B cell (primary cell): ENCODE data around the gene NF2. TPM values are rescaled to one million over a fixed set of nuclear protein-coding genes. Genes with fewer than 3 reads are reported as not detected.
A peak's percentile ranks its signal among the peaks of the same experiment; 100 is the strongest.

ENCODE experiments used
- ATAC-seq: fragments of 200-7000 bp; cut with Tn5 transposase; one replicate; pipeline ENCODE4 v1.10.0; 2021; ENCODE audit warnings: low read depth, mild to moderate bottlenecking, moderate number of reproducible peaks, moderate library complexity
- CTCF ChIA-PET: fragments of 350-600 bp; sonication (Branson Sonifier 250); formaldehyde crosslinking; loops from one replicate; lab custom pipeline; 2021; ENCODE audit warnings: antibody characterized with exemption, inconsistent platforms; lab: Charles Lee
- POLR2A ChIA-PET: fragments of 350-600 bp; sonication (Branson Sonifier 250); formaldehyde crosslinking; loops from one replicate; lab custom pipeline; 2021; ENCODE audit warnings: antibody characterized with exemption; lab: Charles Lee
- DNase-seq: peaks from one replicate; pipeline ENCODE4 v3.0.0; 2013
- H2AFZ ChIP-seq: 2 replicates; pipeline ENCODE4 v1.6.1; 2012; ENCODE audit warnings: mild to moderate bottlenecking, low read depth, low read length; ENCODE audit not compliant: insufficient read depth, poor library complexity, severe bottlenecking
- H3K27ac ChIP-seq, 2 donors: 1 replicate in 1 of 2; 2 replicates in 1 of 2; pipeline ENCODE4 v1.5.1; 2012 to 2013; ENCODE audit warnings: low read length in 2 of 2, mild to moderate bottlenecking in 2 of 2, moderate library complexity in 1 of 2
- H3K27me3 ChIP-seq, 4 experiments: fragments of 200-600 bp in 1 of 4; sonication (generic) in 1 of 4; replicated peaks in 1 of 4; 1 replicate in 2 of 4; 2 replicates in 2 of 4; pipeline versions ENCODE4 v1.6.1 to v1.7.0; 2013 to 2016; ENCODE audit warnings: low read length in 3 of 4, mild to moderate bottlenecking in 2 of 4, mixed read lengths in 1 of 4, moderate library complexity in 1 of 4; ENCODE audit not compliant: insufficient read depth in 4 of 4, control insufficient read depth in 3 of 4; ENCODE audit errors: control extremely low read depth in 1 of 4
- H3K36me3 ChIP-seq, 2 experiments: replicated peaks in 1 of 2; 1 replicate in 1 of 2; 2 replicates in 1 of 2; pipeline versions ENCODE4 v1.6.1 to v1.7.1; 2013; ENCODE audit warnings: low read length in 1 of 2; ENCODE audit not compliant: insufficient read depth in 2 of 2, control insufficient read depth in 1 of 2; ENCODE audit errors: control extremely low read depth in 1 of 2, extremely low read depth in 1 of 2
- H3K4me1 ChIP-seq, 2 donors: fragments of 200-600 bp in 1 of 2; sonication (generic) in 1 of 2; 1 replicate in 1 of 2; 2 replicates in 1 of 2; pipeline versions ENCODE4 v1.5.1 to v1.6.1; 2013 to 2017; ENCODE audit warnings: low read length in 2 of 2; ENCODE audit not compliant: control insufficient read depth in 2 of 2, insufficient read depth in 2 of 2
- H3K4me2 ChIP-seq: replicated peaks from 2 replicates; pipeline ENCODE3; 2012; ENCODE audit warnings: mild to moderate bottlenecking, low read depth, low read length; ENCODE audit not compliant: poor library complexity, severe bottlenecking
- H3K4me3 ChIP-seq, 5 experiments: fragments of 200-600 bp in 1 of 5; sonication (generic) in 1 of 5; 1 replicate in 3 of 5; 2 replicates in 2 of 5; pipeline versions ENCODE4 v1.5.1 to v1.7.0; 2011 to 2016; ENCODE audit warnings: low read length in 4 of 5, mild to moderate bottlenecking in 4 of 5, low read depth in 2 of 5, control low read depth in 1 of 5, moderate library complexity in 1 of 5; ENCODE audit not compliant: insufficient read depth in 1 of 5; ENCODE audit errors: control extremely low read depth in 1 of 5, extremely low read depth in 1 of 5
- H3K79me2 ChIP-seq: fragments of 200-600 bp; sonication (generic); one replicate; pipeline ENCODE4 v1.6.0; 2016; ENCODE audit warnings: low read length; ENCODE audit not compliant: control insufficient read depth, insufficient read depth
- H3K9ac ChIP-seq: fragments of 200-600 bp; sonication (generic); 2 replicates; pipeline ENCODE4 v1.6.1; 2017; ENCODE audit warnings: mild to moderate bottlenecking, low read length, moderate library complexity
- H3K9me3 ChIP-seq, 3 donors: one replicate each; pipeline versions ENCODE4 v1.6.1 to v1.7.1; 2013; ENCODE audit warnings: low read length in 2 of 3; ENCODE audit not compliant: control insufficient read depth in 2 of 3, insufficient read depth in 1 of 3; ENCODE audit errors: control extremely low read depth in 1 of 3
- H4K20me1 ChIP-seq: 2 replicates; pipeline ENCODE4 v1.6.0; 2012; ENCODE audit warnings: mild to moderate bottlenecking, low read length; ENCODE audit not compliant: insufficient read depth, control insufficient read depth, poor library complexity, severe bottlenecking
- H3K27ac Mint-ChIP-seq: one replicate; pipeline ENCODE4 v1.8.0; 2021; ENCODE audit warnings: mixed read lengths
- H3K27me3 Mint-ChIP-seq: one replicate; pipeline ENCODE4 v1.8.0; 2021; ENCODE audit warnings: mixed read lengths
- H3K4me1 Mint-ChIP-seq: one replicate; pipeline ENCODE4 v1.8.0; 2021; ENCODE audit warnings: mixed read lengths
- H3K4me3 Mint-ChIP-seq: one replicate; pipeline ENCODE4 v1.8.0; 2021; ENCODE audit warnings: mixed read lengths
- H3K9me3 Mint-ChIP-seq: one replicate; pipeline ENCODE4 v1.8.0; 2022; ENCODE audit warnings: mixed read lengths; ENCODE audit not compliant: insufficient read depth
- CTCF ChIP-seq: fragments of 200-600 bp; IDR thresholded peaks from one replicate; pipeline ENCODE4 v1.8.0; 2022; ENCODE audit warnings: antibody characterized with exemption, mild to moderate bottlenecking
- EZH2 ChIP-seq: IDR thresholded peaks from 2 replicates; pipeline ENCODE4 v1.6.1; 2012; ENCODE audit warnings: borderline replicate concordance, low read depth, mild to moderate bottlenecking, moderate library complexity, low read length; ENCODE audit not compliant: insufficient read depth, poor library complexity, severe bottlenecking
- WGBS: methylation state at CpG from one replicate; pipeline ENCODE4 v1.1.5; 2013; ENCODE audit warnings: missing lambda C conversion rate; ENCODE audit not compliant: insufficient coverage; 5-methylcytosine and 5-hydroxymethylcytosine counted together
- intact Hi-C: fragments of 100-400 bp; cut with micrococcal nuclease; formaldehyde crosslinking; loops from one replicate; pipeline ENCODE4 v1.10.0; 2022
- polyA plus RNA-seq: library from polyadenylated mRNA; depleted of rRNA; stranded (reverse); fragments of >200 nt; gene quantifications from 2 replicates; pipeline ENCODE4 v1.2.3, GENCODE V29; 2012
- total RNA-seq, 2 donors: library from RNA; stranded (reverse); fragments of 120-200 nt in 1 of 2; gene quantifications; 1 replicate in 1 of 2; 2 replicates in 1 of 2; pipeline versions ENCODE4 v1.2.3 to v1.2.4, GENCODE V29; 2013 to 2022

Gene NF2
- total and polyA plus RNA-seq, 2 donors (not counting 1 experiment from before 2014, with no cell fraction given) = 9.4 to 26.6 TPM

GRCh38 chr22:29702000-29702930, 98.8 kb downstream of the NF2 start:
- ChIA-PET CTCF (interaction anchor here (0.9 to 1.3 kb wide), 2 partner anchors 66 to 302 kb away, joined by 3 read pairs; no protein-coding TSS in a partner anchor), POLR2A (no interaction called here)
- Histone ChIP-seq H2AFZ (no peak overlapping the region), H3K4me3 (no peak overlapping the region), H3K4me2 (peak overlapping the region; percentile 46), H4K20me1 (no peaks in the 10 kb centered on the region), H3K9me3 (peaks cover 0 to 2% (median 0%) of the 10 kb centered on the region in 3 donors), H3K9ac (no peak overlapping the region), H3K27ac (no peak overlapping the region), H3K79me2 (no peaks in the 10 kb centered on the region), H3K27me3 (peaks cover 0 to 19% (median 4%) of the 10 kb centered on the region in 4 experiments), H3K4me1 (peaks cover 19 to 28% of the 10 kb centered on the region in 2 donors), H3K36me3 (peaks cover 0 to 4% of the 10 kb centered on the region in 2 experiments)
- Mint-ChIP-seq H3K27me3 (peaks cover 11% of the 10 kb centered on the region), H3K4me1 (peaks cover 20% of the 10 kb centered on the region), H3K27ac (no peak overlapping the region), H3K4me3 (no peak overlapping the region), H3K9me3 (no peaks in the 10 kb centered on the region)
- TF ChIP-seq EZH2 = no peak
- no peak for TF ChIP-seq CTCF
- WGBS = 84% methylated on average over 10 of the region's 14 CpGs
- DNase-seq (no peak), ATAC-seq (no peak)
- intact Hi-C loops = no loop called here

GRCh38 chr22:29702931-29703501, 99.6 kb downstream of the NF2 start:
- H2AFZ ChIP-seq = no peak overlapping the region
- H3K4me3 ChIP-seq = no peak overlapping the region
- intact Hi-C loops = no loop called here
- Mint-ChIP-seq H3K4me3 (peak overlapping the region; percentile 64), H3K9me3 (no peaks in the 10 kb centered on the region), H3K27ac (no peak overlapping the region), H3K4me1 (peaks cover 20% of the 10 kb centered on the region), H3K27me3 (peaks cover 11% of the 10 kb centered on the region)
- H3K9me3 ChIP-seq = peaks cover 0 to 2% (median 0%) of the 10 kb centered on the region in 3 donors
- no peaks in the 10 kb centered on the region for H4K20me1 ChIP-seq
- WGBS = 13% methylated on average over 16 of the region's 19 CpGs
- ATAC-seq = peak; percentile 14
- TF ChIP-seq CTCF = no peak
- DNase-seq = peak; percentile 24
- H3K27ac ChIP-seq = no peak overlapping the region
- H3K9ac ChIP-seq = peak overlapping the region; percentile 23
- ChIA-PET POLR2A (no interaction called here), CTCF (no interaction called here)
- H3K27me3 ChIP-seq = peaks cover 0 to 19% (median 4%) of the 10 kb centered on the region in 4 experiments
- peaks cover 0 to 3% of the 10 kb centered on the region in 2 experiments for H3K36me3 ChIP-seq
- peaks cover 19 to 28% of the 10 kb centered on the region in 2 donors for H3K4me1 ChIP-seq
- no peaks in the 10 kb centered on the region for H3K79me2 ChIP-seq
- H3K4me2 ChIP-seq = peak overlapping the region; percentile 46
